GM12873 (cell line): ENCODE results near the gene ROBO1.

Source experiments
- CTCF ChIP-seq: IDR thresholded peaks from 2 replicates; pipeline ENCODE4 v1.5.1; 2012; ENCODE audit warnings: low read depth, mild to moderate bottlenecking, moderate library complexity, low read length, control low read depth; ENCODE audit not compliant: insufficient read depth; ENCODE audit errors: missing control alignments

The ROBO1 gene

GRCh38 chr3:78601249-78601648 is 1166.5 kb downstream of the ROBO1 start:
- no peak for TF ChIP-seq CTCF

GRCh38 chr3:78589778-78590177 is 1178.0 kb downstream of the ROBO1 start:
- TF ChIP-seq CTCF: no peak

GRCh38 chr3:78588906-78589621 is 1178.7 kb downstream of the ROBO1 start:
- no peak for TF ChIP-seq CTCF

GRCh38 chr3:78580681-78581080 is 1187.1 kb downstream of the ROBO1 start:
- TF ChIP-seq CTCF: no peak

GRCh38 chr3:78571486-78571885 is 1196.3 kb downstream of the ROBO1 start:
- TF ChIP-seq CTCF: no peak

GRCh38 chr3:78570496-78570895 is 1197.3 kb downstream of the ROBO1 start:
- TF ChIP-seq CTCF: no peak

- no peak for TF ChIP-seq CTCF
Observed at GRCh38 chr3:78569804-78570203, 1198.0 kb downstream of the ROBO1 start.

- no peak for TF ChIP-seq CTCF
Observed at GRCh38 chr3:78565712-78566111, 1202.1 kb downstream of the ROBO1 start.
